DMS153 treated with DMSO at 0.1 percent for 48 hours (cell line): ENCODE results near the gene NDUFA3.
A peak's percentile ranks its signal among the peaks of the same experiment; 100 is the strongest.

Source experiments
- DNase-seq: peaks from one replicate; lab custom pipeline; 2025; ENCODE audit not compliant: unreplicated experiment; lab: John Stamatoyannopoulos, UW

NDUFA3 gene

DNA sequence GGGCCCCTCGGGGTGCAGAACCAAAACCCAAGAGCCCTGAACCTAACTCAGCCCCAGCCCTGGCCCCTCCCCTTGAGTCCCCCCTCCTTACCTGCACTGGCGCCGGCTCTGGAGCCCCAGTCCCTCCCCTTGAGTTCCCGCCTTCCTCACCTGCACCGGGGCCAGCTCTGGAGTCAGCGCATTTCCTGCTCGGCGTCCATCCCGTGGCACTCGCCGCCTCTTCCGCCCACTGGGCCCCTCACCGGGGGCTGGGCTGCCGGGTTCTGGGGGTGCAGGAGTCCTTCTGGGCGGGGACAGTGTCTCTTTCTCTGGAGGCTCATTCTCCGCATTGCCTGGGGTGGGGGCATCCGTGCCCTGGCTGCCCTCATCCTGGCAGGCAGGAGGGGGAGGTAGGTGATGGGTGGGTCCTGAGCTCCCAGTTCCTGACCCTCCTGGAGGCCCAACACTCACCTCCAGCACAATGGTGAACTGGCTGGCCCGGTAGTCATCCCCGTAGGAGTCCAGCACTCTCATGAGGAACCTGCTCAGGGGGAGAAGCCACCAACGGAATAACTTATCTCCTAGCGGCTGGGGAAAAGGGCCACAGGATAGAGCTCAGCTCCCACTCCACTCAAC is 5.3 kb downstream of the NDUFA3 start:
- DNase-seq: no peak

GRCh38 chr19:54108496-54108895 is 5.8 kb downstream of the NDUFA3 start:
- DNase-seq: no peak

DNA sequence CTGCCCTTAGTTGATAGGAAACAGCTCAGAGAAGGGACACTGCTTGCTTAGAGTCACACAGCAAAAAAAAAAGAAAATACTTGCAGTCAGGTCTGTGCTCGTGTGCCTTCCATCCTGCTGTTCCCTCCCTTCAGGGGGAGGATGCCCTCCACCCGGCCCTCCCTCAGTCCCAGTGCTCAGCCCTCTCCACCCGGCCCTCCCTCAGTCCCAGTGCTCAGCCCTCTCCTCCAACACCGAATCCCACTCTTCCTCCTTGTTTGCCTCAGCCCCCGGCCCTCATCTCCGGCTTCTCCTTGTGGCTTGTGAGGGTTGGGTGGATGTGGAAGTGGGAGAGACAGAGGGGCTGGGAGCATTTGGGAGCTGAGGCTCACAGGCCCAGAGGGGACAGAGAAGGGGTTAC is 7.0 kb downstream of the NDUFA3 start:
- no peak for DNase-seq

DNA sequence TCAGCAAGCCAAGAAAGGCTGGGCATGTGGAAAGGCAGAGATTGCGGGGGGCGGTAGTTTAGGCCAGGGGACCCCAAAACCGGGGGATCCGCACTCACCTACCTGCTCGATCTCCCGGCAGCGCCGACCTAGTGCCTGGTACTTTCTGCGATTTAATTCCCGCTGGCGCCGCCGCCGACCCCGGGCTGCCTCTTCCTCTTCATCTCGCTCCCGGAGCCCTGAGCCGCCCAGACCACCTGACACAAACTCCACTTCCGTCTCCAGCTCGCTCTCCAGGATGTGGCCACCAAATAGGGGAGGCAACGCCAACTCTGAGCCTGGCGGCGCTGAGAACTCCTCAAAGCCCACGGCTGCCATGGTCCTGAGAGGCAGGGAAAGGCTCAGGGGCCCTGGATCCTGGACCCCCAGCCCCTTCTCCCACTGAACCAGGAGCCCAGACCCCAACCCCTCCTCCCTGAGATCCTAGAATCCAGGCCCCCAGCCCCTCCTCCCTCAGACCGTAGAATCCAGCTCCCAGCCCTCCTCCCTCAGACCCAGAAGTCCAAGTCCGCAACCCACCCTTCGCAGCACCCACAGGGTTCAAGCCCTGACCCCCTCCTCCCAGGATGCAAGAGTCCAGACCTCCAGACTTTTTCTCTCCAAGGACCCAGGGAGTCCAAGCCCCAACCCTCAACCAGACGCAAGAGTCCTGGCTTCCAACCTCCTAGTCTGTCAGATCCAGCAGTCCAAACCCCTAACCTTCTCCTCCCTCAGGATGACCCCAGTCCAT is 11.9 kb downstream of the NDUFA3 start:
- no peak for DNase-seq

DNA sequence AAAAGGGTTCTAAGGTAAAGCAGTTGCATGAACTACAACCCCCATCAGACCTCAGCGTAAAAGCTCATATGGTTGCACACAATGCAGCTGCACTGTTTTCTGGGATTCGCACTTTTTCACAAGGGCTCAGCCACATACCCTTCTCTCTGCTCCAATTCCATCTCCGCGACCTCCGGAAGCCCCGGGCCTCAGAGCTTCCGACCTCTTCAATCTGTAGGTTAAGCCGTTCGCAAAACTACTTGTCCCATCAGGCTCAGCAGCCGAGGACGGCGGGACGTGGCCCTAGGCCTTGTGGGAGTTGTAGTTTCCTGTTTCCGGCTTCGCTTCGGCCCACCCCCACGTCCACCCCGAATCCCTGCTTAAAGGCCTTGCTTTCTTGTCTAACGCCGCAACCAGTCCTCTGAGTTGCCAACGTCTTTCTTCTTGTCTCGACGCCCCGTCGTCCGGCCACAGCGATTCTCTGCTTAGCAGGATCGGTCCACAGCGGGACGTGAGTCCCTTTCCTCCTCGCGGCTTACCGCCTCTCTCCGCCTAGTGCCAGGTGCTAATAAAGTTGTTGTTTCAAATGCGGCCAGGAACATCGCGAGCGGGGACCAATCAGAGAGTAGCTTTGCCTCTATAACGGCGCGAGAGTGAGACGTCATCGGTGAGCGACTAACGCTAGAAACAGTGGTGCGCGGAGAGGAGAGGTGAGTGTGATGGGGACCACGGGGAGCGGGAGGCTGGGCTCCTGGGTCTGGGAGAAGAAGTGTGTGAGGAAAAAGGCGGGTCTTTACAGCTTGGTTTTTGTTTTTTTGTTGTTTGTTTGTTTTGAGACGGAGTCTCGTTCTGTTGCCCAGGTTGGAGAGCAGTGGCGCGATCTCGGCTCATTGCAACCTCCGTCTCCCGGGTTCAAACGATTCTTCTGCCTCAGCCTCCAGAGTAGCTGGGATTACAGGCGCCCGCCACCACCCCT is 12.7 kb downstream of the NDUFA3 start, which contains the start of the genes PRPF31 and TFPT:
Gene PRPF31, plus strand, starts transcription at position 646 of the 955 bp plus-strand sequence. CDS start 2,525 bp downstream, outside the sequence.
Gene TFPT, minus strand, starts transcription at position 549 of the 955 bp plus-strand sequence. Its CDS starts 388 bp downstream, at position 161.
- peak; percentile 92 for DNase-seq

GRCh38 chr19:54121259-54121658 is 18.6 kb downstream of the NDUFA3 start:
- no peak for DNase-seq

DNA sequence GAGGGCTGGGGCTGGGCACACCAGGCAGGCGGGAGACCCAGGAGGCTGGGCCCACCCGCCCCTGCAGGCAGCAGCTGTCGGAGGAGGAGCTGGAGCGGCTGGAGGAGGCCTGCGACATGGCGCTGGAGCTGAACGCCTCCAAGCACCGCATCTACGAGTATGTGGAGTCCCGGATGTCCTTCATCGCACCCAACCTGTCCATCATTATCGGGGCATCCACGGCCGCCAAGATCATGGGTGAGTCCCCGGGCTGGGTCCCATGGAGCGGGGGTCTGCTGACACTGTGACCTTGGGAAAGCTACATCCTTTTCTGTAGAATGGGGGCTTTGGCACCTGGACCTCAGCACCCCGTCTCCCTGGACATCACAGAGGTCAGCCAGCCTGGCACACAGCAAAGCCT is 21.0 kb downstream of the NDUFA3 start:
- DNase-seq: no peak

GRCh38 chr19:54124393-54124792 is 21.7 kb downstream of the NDUFA3 start:
- DNase-seq: no peak

DNA sequence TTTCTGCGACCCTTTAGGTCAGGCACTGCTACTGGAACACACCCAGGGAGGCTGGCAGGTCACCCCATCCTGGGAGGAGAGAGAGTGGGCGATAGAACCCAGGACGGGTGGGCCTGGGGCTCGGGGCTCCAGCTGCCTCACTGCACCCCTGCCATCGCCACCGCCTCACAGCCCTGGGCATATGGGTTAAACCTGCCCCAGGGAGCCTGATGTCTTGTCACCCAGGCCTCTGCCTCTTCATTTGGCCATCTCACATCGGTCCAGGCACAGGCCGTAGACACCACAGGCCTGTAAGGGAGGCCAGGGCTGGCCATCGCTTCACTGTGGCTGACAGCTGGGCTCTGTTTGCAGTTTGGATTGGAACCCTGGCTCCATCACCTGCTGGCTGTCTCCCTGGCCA is 23.1 kb downstream of the NDUFA3 start:
- DNase-seq: no peak

GRCh38 chr19:54127688-54128440 is 25.2 kb downstream of the NDUFA3 start:
- no peak for DNase-seq

GRCh38 chr19:54128441-54128725 is 25.7 kb downstream of the NDUFA3 start:
- no peak for DNase-seq

- no peak for DNase-seq
Observed at GRCh38 chr19:54128796-54129616, 26.4 kb downstream of the NDUFA3 start.

DNA sequence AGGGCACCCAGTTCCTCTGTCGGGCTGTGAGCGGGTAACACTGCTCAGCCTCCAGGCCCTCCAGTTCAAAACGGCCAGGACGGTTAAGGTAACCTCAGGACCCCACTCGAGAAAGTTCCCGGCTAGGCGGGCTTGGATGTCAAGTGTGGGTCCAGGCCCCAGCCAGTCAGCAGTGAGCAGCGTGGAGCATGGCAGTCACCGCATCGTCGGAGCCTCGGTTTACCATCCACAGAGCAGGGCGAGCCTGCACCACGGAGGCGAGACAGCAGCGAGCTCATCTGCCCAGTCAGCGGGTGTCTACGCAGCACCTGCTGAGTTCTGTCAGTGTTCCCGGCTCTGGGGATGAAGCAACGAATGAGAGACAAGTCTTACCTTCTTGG is 27.0 kb downstream of the NDUFA3 start:
- no peak for DNase-seq

- peak; percentile 54 for DNase-seq
Observed at GRCh38 chr19:54133312-54133956, 30.8 kb downstream of the NDUFA3 start.

- DNase-seq: no peak
Observed at GRCh38 chr19:54133957-54134590, 31.4 kb downstream of the NDUFA3 start.

- DNase-seq: no peak
Observed at GRCh38 chr19:54136086-54136863, 33.6 kb downstream of the NDUFA3 start.

GRCh38 chr19:54136864-54137698 is 34.4 kb downstream of the NDUFA3 start:
- DNase-seq: peak; percentile 100
